Measurements from ENCODE around the gene SIGMAR1.

The SIGMAR1 gene

GRCh38 chr9:34634551-34635248 is 2.9 kb downstream of the SIGMAR1 start:
- no peak for DNase-seq (ENCODE audit: low read depth)
- no peak overlapping the region for H3K4me3 ChIP-seq (ENCODE audit: low read depth, low read length)

DNA sequence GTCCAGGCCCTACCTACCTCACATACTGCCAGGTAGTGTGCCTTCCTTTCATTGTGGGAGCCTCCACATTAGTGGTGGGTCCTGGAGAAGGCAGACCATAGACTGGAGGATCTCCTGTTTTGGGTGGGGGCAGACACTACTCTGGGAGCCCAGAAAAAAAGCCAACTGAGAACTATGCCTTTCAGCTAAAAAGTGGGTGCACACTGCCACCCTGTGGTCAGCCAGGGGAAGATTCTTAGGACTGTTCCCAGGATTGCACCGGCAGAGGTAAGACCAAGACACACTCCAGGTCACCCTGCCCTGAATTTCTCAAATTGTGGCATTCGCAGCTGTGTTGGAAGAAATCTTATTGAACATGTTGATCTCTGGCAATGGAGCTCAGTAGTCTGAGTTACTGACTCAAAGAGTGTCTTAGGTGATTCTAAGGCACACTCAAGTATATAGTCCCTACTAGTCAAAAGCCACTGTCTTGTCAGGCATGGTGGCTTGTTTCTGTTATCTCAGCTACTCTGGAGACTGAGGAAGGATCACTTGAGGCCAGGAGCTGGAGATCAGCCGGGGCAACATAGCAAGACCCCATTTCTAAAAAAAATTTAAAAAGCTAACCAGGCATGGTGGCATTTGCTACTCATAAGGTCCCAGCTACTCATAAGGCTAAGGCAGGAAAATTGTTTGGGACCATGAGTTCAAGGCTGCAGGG is 3.6 kb downstream of the SIGMAR1 start:
- DNase-seq (ENCODE audit: low read depth), result no peak
- H3K4me3 ChIP-seq (ENCODE audit: low read depth, low read length), result no peak overlapping the region

DNA sequence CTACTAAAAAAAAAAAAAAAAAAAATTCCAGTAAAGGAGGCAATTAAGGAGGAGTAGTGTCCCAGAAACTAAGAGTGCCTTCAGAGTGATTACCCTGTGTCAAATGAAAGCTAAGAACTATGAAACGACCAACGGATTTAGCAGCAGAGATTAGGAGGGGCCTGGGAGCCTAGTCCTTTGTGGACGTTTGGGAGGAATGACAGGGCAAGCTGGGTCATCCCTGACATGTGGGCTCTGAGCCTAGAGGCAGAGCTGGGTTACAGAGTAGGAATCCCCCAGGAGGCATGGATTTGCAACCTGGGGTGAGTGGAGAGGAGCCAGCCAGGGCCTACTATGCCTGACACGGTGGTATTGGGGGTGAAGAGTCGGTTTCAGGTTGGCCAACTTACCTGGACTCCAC is 4.4 kb downstream of the SIGMAR1 start:
- no peak for DNase-seq (ENCODE audit: low read depth)
- H3K4me3 ChIP-seq (ENCODE audit: low read depth, low read length), result no peak overlapping the region

DNA sequence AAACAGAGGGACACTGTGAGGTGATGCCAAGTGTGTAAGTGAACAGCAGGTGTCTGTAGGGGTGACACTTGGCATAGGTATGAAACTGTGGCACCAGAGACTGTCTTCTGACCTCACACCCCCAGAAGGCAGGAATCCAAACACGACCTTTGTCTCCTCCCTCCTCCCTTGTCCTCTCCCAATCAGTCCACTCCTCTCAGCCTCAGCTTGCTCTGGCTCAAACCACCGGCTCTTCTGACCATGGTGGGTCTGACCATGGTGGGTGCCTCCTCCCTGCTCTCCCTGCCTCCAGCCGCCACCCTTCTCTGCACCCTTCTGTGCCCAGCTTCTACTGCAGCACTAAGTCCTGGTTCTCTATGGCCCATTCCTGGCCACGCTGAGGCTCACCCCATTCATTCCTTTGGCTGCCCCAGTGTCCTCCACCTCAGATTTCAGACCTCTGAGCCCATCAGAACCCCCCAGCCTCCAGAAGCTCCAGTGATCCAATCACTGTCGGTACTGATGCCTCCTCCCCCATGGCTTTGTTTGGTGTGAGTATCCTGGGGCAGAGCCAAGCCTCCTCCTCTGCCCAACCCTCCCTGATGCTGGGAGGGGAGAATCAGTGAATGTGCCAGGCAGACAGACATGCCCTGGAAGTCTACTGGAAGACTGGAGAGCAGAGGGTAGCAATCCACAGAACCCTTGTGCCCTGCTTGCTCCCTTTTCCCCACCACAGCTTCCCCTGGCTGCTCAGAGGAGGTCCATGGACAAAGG is 7.0 kb downstream of the SIGMAR1 start:
- H3K4me3 ChIP-seq (ENCODE audit: low read depth, low read length), result no peak overlapping the region
- DNase-seq (ENCODE audit: low read depth), result no peak

- DNase-seq (ENCODE audit: low read depth), result no peak
- H3K4me3 ChIP-seq (ENCODE audit: low read depth, low read length), result no peak overlapping the region
These were observed 8.1 kb downstream of the SIGMAR1 start for GRCh38 chr9:34629491-34629808.

GRCh38 chr9:34628656-34629490 is 8.7 kb downstream of the SIGMAR1 start, which contains the start of gene ARID3C:
Gene ARID3C, minus strand, starts transcription at chr9:34629066. Its CDS starts 1,052 bp downstream, at chr9:34628014.
- DNase-seq (ENCODE audit: low read depth), result no peak
- H3K4me3 ChIP-seq (ENCODE audit: low read depth, low read length), result peak within 1 kb of the TSS; percentile 36

- DNase-seq (ENCODE audit: low read depth), result no peak
- peak overlapping the region; percentile 36 for H3K4me3 ChIP-seq (ENCODE audit: low read depth, low read length)
These were observed 9.6 kb downstream of the SIGMAR1 start for GRCh38 chr9:34627716-34628655.

DNA sequence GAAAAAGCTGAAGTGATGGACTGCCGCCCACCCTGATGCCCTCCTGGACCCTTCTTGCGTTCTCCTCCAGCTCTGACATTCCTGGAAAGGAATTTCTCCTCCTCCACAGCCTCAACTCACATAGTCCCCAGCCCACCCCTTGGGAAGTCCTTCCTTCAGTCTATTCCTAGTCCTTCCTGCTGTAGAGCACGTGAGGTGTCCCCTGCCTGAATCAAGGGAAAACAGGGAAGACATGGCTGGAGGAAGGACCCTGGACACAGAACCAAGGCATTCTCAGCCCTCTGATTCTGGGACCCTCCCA is 12.5 kb downstream of the SIGMAR1 start:
- no peak overlapping the region for H3K4me3 ChIP-seq (ENCODE audit: low read depth, low read length)
- no peak for DNase-seq (ENCODE audit: low read depth)

GRCh38 chr9:34624475-34625185 is 13.0 kb downstream of the SIGMAR1 start:
- H3K4me3 ChIP-seq (ENCODE audit: low read depth, low read length), result no peak overlapping the region
- DNase-seq (ENCODE audit: low read depth), result no peak

- H3K4me3 ChIP-seq (ENCODE audit: low read depth, low read length), result no peak overlapping the region
- DNase-seq (ENCODE audit: low read depth), result no peak
These were observed 14.0 kb downstream of the SIGMAR1 start for GRCh38 chr9:34623374-34624235.

DNA sequence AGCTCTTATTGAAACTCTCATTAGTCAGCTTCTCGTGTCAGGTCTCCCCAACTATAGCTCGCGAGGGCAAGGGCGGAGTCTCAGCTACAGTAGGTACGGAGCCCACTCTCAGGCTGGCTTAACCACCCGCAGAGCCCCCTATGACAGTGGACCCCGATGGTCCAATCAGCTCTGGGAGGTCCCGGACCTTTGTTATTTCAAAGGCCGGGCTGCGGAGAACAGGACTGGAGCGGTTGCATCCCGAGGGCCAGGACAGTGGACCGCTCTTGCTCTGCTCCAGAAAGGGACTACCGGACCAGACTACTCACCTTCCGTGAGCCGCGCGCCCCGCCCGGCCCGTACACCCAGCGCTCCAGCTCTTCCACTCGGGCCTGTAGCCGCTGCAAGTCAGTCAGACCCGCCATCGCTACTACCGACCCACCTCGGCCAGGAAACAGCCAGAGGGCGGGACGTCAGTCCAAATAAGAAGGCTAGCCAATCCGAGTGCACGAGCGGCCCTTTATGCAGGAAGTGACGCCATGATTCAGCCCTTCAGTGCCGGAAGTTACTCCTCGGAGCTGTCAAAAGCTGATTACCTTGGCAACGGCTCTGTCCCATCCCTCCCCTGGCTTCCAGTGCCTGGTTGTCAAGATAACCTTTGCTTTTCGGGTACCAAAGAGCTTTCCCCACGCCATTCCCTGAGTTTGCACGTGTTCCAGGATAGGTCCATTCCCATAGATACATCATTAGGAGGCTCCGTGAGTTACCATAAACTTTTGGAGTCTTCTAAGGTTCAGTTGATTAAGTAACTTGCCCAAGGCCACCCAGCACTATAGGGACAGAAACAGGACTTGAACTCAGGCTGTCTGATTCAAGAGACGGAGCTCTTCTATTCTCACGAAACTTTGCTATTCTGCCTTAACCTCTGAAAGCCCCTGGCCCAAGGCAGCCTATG is 17.3 kb downstream of the SIGMAR1 start, which contains the start of gene DCTN3:
Gene DCTN3, minus strand, starts transcription at position 435 of the 934 bp plus-strand sequence. Its CDS starts 31 bp downstream, at position 404.
- DNase-seq (ENCODE audit: low read depth), result peak; percentile 78
- peak within 1 kb of the TSS; percentile 85 for H3K4me3 ChIP-seq (ENCODE audit: low read depth, low read length)

GRCh38 chr9:34615132-34615531 is 22.5 kb downstream of the SIGMAR1 start:
- H3K4me3 ChIP-seq (ENCODE audit: low read depth, low read length), result no peak overlapping the region
- DNase-seq (ENCODE audit: low read depth), result no peak

DNA sequence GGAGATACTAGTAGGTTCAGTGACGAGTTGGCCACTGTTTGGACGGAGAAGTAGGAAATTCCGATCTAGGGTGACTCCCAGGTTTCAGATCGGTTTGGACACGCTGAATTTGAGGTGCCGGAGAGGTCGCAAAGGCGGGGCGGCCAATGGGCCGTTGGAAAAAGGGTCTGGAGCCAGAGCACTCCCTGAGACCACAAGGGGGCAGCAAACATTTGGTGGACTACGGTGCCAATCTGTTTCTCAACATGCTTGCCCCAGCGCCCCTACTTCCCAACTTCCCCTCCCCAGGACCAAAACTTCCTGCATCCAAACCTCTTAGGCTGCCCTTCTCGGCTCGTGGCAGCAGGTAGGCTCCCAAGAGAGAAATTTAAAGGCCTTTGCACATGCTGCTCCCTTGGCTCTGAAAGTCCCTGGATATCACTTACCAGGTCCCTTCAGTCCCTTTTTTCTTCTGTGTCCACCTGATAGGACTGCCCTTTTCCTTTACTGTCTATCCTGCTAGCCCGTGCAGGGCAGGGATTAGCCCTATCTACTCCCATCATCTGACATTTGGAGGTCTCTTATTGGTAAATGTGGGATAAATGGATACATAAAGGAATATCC is 24.7 kb downstream of the SIGMAR1 start:
- DNase-seq (ENCODE audit: low read depth), result no peak
- peak overlapping the region; percentile 71 for H3K4me3 ChIP-seq (ENCODE audit: low read depth, low read length)

- DNase-seq (ENCODE audit: low read depth), result peak; percentile 32
- H3K4me3 ChIP-seq (ENCODE audit: low read depth, low read length), result peak within 1 kb of the TSS; percentile 71
These were observed 25.5 kb downstream of the SIGMAR1 start, which contains the start of gene RPP25L for GRCh38 chr9:34611811-34612787. Gene RPP25L, minus strand, starts transcription at chr9:34612097. Its CDS starts 801 bp downstream, at chr9:34611296.
